Measurements from ENCODE around the gene ANAPC2. TPM values are rescaled to one million over a fixed set of nuclear protein-coding genes. Genes with fewer than 3 reads are reported as not detected.
A peak's percentile ranks its signal among the peaks of the same experiment; 100 is the strongest.

Gene ANAPC2
- total and polyA plus RNA-seq, 2 of the 4 experiments (the other 2 are of a cell fraction): 9.3 to 29.5 TPM

GRCh38 chr9:137227054-137227852 is 38.9 kb upstream of the ANAPC2 start, which contains the start of gene RNF224 (continued):
- no peak for TF ChIP-seq USF2 (IDR thresholded peaks at IDR 0.05; ENCODE audit: low read depth, low read length)

- in situ Hi-C loops (cut with MboI; ENCODE audit: low sequenced_read_pairs) (loop anchor here (5.0 kb wide), 1 partner anchor 104 kb away; no protein-coding TSS in a partner anchor), intact Hi-C loops (cut with micrococcal nuclease) (loop anchor here (1.0 to 2.0 kb wide), 2 partner anchors 108 to 180 kb away; partner anchors contain the start of gene NPDC1), dilution Hi-C loops (cut with HindIII; ENCODE audit: low sequenced_read_pairs, unreplicated experiment) (no loop called here)
- Histone ChIP-seq H4K8ac (ENCODE audit: low read depth in 2 of 2, low read length in 2 of 2) (no peak overlapping the region), H2AK5ac (ENCODE audit: low read depth, low read length) (no peak overlapping the region), H3K79me1 (ENCODE audit: low read depth in 1 of 2, low read length in 2 of 2) (no peaks in the 10 kb centered on the region), H2AFZ (replicated peaks; ENCODE audit: low read length, poor library complexity) (peak overlapping the region; percentile 61), H4K91ac (ENCODE audit: insufficient read depth, low read depth, low read length) (no peak overlapping the region), H3K27ac (ENCODE audit: insufficient read depth, low read length) (no peak overlapping the region), H2BK15ac (ENCODE audit: low read depth, low read length) (no peak overlapping the region), H4K5ac (ENCODE audit: low read depth, low read length) (no peak overlapping the region), H3K4me1 (ENCODE audit: control insufficient read depth, insufficient read depth, low read length) (peaks cover 12% of the 10 kb centered on the region), H3K9me1 (ENCODE audit: insufficient read depth, low read length) (no peaks in the 10 kb centered on the region), H2BK20ac (ENCODE audit: low read depth, low read length) (no peak overlapping the region), H3K27me3 (ENCODE audit: control insufficient read depth, insufficient read depth, low read length) (no peaks in the 10 kb centered on the region; the same call in 1 of the 2 replicates), H3K4me2 (ENCODE audit: low read depth, low read length) (no peak overlapping the region), H2AK9ac (replicated peaks; ENCODE audit: low read depth, low read length, poor library complexity) (peak overlapping the region; percentile 31), H3K23ac (ENCODE audit: low read depth, low read length) (no peak overlapping the region), H3K18ac (ENCODE audit: low read depth, low read length) (no peak overlapping the region), H4K20me1 (ENCODE audit: insufficient read depth, low read length) (no peaks in the 10 kb centered on the region), H3K9ac (ENCODE audit: low read depth, low read length) (no peak overlapping the region), H2BK120ac (ENCODE audit: low read depth, low read length) (no peak overlapping the region), H3K4ac (ENCODE audit: low read depth, low read length) (no peak overlapping the region), H3K4me3 (ENCODE audit: insufficient read depth, low read depth, low read length) (no peak overlapping the region), H3K36me3 (ENCODE audit: control insufficient read depth, insufficient read depth, low read length) (no peaks in the 10 kb centered on the region), H3K14ac (replicated peaks; ENCODE audit: low read depth, low read length) (no peak overlapping the region), H2BK5ac (ENCODE audit: low read depth, low read length, poor library complexity, severe bottlenecking) (no peak overlapping the region), H3K9me3 (ENCODE audit: control insufficient read depth, insufficient read depth, low read length) (no peaks in the 10 kb centered on the region), H3K56ac (ENCODE audit: extremely low read depth, insufficient read depth, low read length) (no peak overlapping the region)
- ChIA-PET CTCF (interaction anchor here (1.1 to 1.2 kb wide), 2 partner anchors 10 to 32 kb away, joined by 3 to 6 read pairs; no protein-coding TSS in a partner anchor), POLR2A (ENCODE audit: unreplicated experiment) (no interaction called here)
- ATAC-seq (ENCODE audit: low read depth) (no peak), DNase-seq (no peak)
- WGBS, 2 experiments (ENCODE audit: extremely low coverage in 2 of 2, insufficient read length in 1 of 2): 65% methylated on average over 6 of the region's 18 CpGs; no CpG with 5 or more reads in 1 of the 2 experiments
- no TSS peak for BruUV-seq (replicated peaks)
- TF ChIP-seq USF2 (IDR thresholded peaks at IDR 0.05; ENCODE audit: low read depth, low read length) (no peak), RCOR1 (IDR thresholded peaks at IDR 0.05; ENCODE audit: insufficient replicate concordance, low read length) (no peak), CEBPB (IDR thresholded peaks at IDR 0.05; ENCODE audit: low read depth, low read length) (no peak), CTCF (conservative IDR thresholded peaks at IDR 0.05; ENCODE audit: low read depth, low read length) (no peak), ELK1 (IDR thresholded peaks at IDR 0.05; ENCODE audit: borderline replicate concordance, low read depth, low read length) (no peak), MXI1 (IDR thresholded peaks at IDR 0.05; ENCODE audit: borderline replicate concordance, low read depth, low read length) (no peak), SMC3 (IDR thresholded peaks at IDR 0.05; ENCODE audit: low read depth, low read length) (no peak)
Measured at GRCh38 chr9:137226338-137227053, 38.1 kb upstream of the ANAPC2 start.
